NOMO-1 treated with DMSO at 0.1 percent for 48 hours (cell line): Measurements from ENCODE around the gene STK32B.

Experiments used
- DNase-seq: peaks from one replicate; lab custom pipeline; 2025; ENCODE audit not compliant: unreplicated experiment; lab: John Stamatoyannopoulos, UW

The STK32B gene

DNA sequence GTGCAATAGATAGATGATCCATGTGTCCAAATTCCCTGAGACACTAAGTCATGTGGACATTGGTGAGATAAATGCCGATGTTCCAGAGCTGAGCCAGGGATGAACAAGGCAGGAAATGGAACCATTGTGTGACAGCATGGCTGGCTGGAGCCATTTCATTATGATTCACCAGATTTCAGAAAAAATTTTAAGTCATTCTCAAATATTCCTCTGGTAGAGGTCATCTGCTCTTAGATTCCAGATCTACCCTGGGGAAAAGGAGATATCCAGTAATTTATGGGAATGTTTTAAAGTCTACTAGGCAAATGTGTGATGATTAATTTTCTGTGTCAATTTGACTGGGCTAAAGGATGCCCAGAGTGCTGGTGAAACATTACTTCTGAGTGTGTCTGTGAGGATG lies 287.3 kb downstream of the STK32B start:
- DNase-seq: no peak

DNA sequence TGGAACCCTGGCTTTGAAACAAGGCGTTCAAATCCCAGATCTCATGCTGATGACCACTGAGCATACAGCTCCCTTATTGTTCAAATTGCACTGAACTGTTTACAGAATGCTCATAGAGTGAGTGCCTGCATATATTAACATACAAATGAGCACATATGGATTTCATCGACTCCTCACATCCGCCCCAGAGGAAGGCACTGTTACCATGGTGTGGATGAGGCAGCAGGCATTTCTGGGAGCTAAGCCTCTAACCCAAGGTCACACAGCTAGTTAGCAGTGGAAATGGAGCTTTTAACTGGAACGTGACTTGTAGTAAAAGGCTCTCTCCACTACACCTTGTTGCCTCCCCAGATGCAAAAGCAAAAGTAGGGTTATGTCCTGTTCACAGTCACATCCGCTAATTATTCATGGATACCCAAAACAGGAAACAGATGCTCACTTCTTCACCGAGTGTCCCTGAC lies 289.7 kb downstream of the STK32B start:
- no peak for DNase-seq

DNA sequence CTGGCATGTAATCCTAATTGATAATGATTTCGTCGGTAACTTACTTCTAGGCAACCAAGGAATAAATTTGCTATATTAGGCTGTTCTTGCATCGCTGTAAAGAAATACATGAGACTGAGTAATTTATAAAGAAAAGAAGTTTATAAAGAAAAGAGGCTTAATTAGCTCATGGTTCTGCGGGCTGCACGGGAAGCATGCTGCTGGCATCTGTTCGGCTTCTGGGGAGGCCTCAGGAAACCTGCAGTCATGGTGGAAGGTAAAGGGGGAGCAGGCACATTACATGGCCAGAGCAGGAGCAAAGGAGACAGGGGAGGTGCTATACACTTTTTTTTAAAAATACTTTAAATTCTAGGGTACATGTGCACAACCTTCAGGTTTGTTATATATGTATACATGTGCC lies 290.2 kb downstream of the STK32B start:
- no peak for DNase-seq

DNA sequence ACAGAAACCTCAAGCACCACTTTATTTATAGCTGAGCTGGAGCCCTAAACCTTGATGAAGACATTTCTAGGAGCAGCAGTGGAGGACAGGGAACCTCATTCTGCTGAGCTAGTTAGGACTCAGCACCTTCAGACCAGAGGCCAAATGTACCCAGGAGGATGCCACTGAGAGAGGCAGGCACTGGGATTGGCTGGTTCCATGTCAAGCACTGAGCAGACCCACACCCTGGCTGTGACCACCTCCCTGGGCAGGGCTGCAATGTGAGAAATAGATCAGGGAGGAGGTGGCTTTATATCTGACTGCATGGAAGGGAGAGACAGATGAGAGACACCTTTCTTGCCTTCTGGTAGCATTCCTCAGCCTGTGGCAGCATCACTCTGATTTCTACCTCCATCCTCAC lies 304.6 kb downstream of the STK32B start:
- DNase-seq: no peak

DNA sequence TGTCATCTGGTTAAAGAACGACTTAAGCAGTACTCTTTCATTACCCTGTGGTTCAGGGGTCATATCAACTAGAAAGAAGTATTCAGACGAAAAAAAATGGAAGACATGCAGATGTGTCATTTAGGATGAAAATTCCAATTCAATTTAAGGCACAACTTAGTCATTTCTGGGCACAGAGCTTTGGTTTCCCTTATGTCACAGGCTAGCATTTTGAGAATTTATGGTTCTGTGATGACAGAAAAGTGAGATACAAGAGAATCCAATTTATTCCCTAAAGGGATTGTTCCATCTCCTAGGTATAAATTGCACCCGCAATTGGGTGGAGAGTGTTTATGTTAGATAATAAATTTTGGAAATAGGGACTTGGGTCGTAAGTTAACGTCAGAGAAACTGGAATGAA lies 306.6 kb downstream of the STK32B start:
- no peak for DNase-seq

DNA sequence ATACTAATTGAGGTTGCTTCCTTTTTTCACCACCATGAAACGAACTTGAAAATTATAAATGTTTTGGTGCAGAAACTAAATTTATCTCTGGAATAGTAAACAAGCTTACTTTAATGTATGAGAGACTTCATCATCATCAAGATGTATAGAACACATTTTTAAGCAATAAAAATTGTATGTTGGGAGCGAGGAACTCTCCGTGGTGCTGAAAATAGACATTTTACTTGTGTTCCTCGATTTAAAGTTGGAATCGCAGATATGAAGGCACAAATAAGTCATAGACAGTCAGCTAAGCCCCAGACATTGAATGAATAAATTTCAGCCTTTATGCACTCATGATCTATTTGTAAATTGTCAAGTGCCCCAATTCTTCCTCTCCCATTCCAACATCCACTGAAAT lies 310.7 kb downstream of the STK32B start:
- DNase-seq: no peak

DNA sequence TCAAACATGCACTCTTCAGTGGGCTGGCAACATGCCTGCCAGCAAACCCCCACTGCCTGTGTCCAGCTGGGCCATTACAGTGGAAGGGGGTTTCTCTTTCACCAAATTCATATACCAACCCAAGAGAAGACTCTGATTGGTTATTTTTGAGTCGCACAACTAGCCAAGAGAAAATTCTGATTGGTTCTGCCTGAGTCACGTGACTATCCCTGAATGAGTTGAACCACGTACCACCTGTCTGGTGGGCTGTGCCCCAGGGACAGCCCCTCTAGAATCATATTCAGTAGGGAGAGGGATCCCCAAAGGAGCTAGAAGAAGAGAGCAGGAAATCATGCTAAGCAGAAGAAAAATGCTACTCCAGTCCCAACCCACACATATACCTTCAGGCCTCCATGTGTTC lies 313.1 kb downstream of the STK32B start:
- DNase-seq: no peak

DNA sequence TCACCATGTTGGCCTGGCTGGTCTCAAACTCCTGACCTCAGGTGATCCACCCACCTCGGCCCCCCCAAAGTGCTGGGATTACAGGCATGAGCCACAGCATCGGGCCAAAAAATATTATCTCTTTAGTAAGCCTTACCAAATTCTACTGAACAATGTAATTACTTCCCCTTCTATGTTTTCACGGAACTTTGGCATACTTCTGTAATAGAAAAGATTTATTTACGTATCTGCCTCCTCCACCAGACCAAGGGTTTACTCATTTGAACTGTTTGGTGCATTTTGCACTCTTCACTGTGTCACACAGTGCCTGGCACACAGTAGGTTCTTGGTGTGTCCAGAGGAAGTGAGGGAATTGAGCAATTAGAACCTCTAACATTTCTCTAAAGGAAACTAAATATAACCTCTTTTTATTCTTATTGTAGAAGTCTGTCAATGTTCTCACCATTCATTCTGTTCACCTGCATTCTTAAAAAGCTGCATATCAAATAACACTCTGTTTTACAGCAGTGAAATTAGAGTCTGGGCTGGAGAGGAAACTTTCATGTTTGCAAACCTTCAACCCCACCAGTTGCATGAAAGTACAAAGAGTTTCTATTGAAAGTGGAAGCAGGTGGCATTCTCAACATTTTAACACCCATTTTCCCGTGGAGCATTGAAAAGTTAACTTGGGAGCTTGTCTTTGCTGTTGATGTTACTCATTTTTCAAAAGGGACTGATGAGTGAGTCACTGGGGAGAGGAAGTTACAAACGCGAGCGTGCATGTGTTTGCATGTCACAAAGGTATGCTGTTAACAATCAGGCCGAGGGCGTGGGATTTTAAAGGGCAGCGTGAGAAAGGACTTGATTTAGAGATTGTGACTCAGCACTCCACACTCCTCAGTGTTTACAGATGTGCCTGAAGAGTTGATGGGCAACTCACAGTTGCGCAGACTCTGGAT lies 314.1 kb downstream of the STK32B start:
- no peak for DNase-seq

DNA sequence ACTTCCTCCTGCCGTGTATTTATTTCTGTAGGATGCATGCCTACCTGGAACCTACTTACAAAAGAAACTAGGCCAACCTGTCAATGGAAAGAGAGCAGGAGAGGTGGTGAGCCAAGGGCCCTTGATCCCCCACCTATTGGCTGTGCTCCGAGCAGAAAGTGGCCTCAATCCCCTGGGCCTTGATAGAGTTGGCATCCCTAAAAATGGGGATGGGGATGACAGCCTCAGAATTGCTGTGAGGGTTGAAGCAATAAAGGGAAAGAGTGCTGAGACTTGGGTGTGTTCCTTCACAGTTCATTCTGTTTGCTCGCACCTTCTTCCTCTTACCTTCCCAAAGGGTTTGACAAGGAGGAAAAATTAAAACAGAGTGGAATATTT lies 314.7 kb downstream of the STK32B start:
- no peak for DNase-seq

DNA sequence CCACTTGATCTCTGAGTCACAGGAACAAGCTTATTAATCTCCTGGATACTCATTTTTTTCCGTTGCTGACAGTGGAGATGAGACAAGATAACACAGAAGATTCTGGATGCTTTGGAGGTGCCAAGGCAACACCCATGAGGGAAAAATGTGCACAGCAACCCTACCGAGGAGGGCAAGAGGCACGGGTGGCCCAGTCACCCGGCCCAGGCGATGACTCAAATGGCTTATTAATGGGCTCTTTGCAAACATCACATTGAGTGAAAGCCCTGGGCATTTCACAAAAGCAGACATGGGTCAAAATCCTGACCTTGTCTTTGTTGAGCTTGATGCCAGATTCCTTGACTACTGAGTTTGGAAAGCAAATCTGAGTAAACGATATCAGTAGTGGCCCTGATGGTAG lies 315.1 kb downstream of the STK32B start:
- DNase-seq: no peak

DNA sequence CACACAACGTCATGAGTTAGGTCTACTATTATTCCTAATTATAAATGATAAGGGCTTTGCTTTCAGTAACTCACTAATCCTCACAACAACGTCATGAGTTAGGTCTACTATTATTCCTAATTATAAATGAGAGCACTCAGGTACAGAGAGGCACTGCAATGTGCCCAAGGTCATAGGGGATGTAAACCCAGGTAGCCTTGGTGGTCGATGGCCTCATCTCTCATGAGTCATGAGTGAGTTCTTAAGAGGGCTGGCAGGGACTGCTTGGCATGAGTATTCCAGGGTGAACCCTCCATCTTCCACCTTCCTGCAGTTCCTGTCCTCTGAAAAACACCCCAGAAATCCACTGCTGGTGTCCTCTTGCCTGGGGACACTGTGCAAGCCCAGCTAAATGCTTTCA lies 317.1 kb downstream of the STK32B start:
- DNase-seq: no peak

DNA sequence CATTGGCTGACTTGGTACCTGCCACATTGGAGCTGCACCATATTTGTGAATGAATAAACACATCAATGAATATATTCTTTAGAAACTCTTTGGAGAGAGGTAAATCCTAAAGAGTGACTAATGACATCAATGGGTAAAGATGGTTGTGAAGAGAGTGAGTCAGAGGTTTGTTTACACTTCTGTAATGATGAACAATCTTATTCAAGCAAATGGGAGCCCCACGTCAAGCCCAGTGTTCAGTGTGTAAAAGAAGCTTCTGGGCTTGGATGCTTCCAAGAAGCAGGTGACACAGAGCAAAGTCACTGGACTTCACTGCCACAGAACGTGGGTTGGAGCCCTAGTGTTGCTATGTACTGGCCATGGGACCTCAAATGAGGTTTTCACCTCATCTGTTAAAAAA lies 319.0 kb downstream of the STK32B start:
- DNase-seq: no peak

DNA sequence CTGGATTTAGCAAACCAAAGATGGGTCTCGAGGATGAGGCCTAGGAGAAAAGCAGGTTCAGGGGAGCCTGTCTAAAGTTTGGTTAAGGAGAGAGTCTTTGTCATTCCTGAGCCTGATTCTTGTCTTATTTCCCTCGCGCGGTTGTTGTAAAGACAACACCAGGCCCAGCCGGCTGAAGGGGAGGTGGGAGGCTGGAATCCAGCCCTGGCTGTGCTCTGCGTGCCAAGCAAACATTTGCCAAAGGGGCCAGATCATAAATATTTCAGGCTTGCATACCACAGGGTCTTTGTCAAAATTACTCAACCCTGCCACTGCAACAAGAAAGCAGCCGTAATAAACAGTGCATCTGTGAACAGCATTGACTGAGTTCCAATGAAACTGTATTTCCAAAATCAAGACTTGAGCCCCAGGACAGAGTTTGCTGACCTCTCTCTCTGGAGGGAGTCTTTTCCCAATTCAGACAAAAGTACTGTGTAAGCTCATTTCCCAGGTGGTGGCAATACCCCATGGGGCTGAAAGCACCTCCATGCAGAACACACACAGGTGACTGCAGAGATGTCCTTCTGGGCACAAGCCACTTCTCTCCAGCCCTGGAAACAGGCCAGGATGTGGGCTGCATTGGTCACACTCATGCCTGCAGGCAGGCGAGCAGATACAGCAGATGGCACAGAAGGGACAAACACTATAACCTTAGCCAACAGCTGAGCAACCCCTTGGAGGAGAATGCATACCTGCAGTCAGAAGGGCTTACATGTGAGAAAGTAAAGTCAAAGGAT lies 320.3 kb downstream of the STK32B start:
- DNase-seq: no peak

DNA sequence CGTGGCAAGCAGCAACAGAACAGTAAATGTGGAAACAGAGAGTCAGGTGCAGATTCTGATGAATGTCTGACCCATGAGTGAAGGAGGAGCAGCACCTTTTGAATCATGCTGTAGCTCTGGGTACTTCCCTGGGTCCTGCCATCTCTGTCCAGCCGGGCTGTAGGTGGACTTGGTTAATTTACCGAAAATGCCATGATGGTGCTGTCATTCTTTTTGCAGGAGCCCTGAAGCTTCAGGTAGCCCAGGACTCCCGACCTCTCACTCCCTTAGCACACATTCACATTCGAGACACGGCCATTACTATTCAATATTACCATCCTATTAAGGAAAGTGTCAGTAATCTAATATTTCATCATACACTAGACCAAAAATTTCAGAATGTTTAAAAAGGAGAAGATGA lies 320.9 kb downstream of the STK32B start:
- DNase-seq: no peak

DNA sequence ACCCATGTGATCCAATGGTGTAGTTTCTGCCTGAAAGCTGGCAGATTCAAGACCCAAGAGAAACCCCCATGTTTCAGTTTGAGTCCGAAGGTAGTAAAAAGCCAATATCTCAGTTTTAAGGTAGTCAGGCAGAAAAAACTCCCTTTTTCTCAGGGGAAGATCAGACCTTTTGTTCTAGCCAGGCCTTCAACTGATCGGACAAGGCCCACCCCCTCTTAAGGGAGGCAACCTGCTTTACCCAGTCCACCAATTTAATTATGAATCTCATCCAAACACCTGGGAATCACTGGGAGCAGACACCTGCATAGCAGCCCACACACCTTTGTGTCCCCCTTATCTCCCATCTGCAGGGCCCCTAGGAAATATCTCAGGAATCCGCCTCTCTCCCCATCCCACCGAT lies 322.0 kb downstream of the STK32B start:
- no peak for DNase-seq

DNA sequence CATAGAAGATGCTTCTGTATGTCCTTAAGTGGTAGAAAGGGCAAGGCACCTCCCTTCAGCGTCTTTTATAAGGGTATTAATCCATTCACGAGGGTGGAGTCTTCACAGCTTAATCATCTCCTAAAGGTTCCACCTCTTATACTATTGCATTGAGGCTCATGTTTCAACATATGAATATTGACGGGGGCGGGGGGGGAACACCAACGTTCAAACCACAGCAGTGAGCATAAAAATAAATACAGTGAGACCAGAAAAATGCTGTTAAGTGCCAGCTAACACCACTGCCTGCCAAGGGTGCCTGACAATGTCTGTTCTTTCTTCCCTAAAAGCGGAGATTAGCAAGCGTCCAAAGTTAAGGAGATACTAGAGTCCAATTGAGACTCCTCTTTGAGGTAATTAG lies 323.3 kb downstream of the STK32B start:
- no peak for DNase-seq

DNA sequence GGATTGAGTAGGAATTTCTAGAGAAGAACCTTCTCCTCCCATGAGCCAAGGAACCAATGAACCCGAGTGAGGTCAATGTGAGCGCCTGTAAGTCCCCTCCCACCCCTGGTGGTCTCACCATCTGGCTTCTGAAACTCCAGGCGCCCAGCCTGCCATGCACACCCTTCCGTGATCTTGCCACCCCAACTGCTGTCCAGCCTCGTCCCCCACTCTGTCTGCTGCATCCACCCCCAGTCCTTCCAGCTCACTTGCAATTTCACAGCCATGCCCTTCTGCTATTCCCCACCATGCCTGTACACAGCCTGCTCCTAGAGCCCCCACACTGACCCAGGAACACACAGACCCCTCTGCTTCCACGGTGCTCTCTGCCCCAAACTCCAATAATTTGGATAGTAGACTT lies 323.7 kb downstream of the STK32B start:
- no peak for DNase-seq

DNA sequence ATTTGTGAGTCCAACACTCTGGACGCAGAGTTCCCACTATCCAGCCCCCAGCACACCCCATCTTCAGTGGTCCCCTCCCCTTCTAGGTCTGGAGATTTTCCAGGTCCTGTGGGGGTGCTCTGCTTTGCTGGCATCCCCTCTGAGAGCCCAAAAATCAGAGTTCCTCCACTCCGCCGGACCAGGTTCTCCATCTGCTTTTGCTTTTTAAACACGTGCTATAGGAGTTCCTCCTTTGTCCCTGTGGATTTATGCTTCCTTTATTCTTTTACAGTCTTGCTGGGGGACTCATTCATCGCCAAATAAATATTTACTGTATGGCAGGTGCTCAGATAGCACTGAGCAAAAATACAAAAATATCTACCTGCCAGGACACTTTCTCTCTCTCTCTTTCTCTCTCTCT lies 324.7 kb downstream of the STK32B start:
- no peak for DNase-seq

DNA sequence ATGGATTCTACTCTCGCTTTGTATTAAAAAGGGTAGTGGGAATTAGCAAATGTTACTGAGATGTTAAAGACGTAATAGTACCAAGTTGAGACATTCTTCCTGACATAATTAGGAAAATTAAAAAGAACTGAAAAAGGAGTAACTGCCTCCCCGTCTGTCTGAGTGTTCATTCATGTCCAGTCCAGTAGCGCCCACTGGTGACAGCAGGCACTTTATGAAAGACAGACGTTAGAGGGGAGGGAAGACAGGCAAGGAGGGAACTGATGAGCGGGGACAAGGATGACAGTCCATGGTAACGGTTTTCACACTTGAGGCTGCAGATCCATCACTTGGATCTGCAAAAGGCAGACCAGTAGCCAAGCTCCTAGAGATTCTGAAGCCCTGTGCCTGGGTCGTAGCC lies 326.7 kb downstream of the STK32B start:
- no peak for DNase-seq

DNA sequence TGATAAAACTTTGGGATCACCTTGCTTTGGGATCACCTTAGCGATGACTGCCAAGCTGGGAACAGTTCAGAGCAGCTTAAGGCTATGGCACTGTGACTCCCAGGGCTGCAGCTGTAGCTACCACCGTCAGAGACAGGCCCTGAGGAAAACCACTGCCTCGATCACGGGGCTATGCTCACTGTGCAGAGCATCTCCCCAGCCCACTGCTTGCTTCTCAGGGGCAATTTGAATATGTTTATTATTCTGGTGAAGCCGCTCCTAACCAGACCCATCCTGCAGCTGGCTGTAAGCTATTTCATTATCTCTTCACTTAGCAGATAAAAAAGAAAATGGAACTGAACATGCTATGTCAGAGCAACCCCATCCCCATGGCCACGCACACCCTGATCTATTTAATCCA lies 328.6 kb downstream of the STK32B start:
- no peak for DNase-seq

DNA sequence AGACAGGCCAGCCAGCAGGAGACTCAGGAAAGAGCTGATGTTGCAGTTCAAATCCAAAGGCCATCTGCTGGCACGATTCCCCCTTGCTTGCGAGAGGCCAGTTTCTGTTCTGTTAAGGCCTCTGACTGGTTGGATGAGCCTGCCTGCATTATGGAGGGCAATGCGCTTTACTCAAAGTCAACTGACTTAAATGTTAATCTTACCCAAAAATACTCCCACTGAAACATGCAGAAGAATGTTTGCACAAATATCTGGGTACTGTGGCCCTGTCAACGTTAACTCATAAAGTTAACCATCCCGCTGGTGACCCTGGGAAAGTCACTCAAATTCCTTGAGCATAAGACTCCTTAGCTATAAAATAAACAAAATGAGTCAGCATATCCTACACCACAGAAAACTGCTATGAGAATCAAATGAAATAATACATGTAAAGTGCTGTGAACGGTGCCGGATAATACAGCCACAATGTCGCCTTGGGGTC lies 330.7 kb downstream of the STK32B start:
- DNase-seq: no peak
